Jurkat, Clone E6-1 (cell line): ENCODE results near the gene NT5C.
"Not testable (repeated sequence)": the region's sequence is repeated elsewhere in the genome, so short reads cannot be mapped to it uniquely, and the experiment has no call there.

ENCODE experiments used
- DNase-seq: peaks from one replicate; pipeline ENCODE4 v3.0.0-alpha.2; 2011; ENCODE audit warnings: low read depth, low spot score
- H3K4me3 ChIP-seq: 2 replicates; pipeline ENCODE4 v1.5.1; 2011; ENCODE audit warnings: mild to moderate bottlenecking, low read length, control low read depth, moderate library complexity

The NT5C gene

GRCh38 chr17:75147878-75148546, 16.5 kb upstream of the NT5C start:
- no peak for DNase-seq

GRCh38 chr17:75146592-75146991, 15.1 kb upstream of the NT5C start:
- no peak overlapping the region for H3K4me3 ChIP-seq
- DNase-seq = no peak

More at GRCh38 chr17:75147878-75148546, 16.5 kb upstream of the NT5C start:
- H3K4me3 ChIP-seq = no peak overlapping the region

GRCh38 chr17:75144816-75145512, 13.4 kb upstream of the NT5C start:
- H3K4me3 ChIP-seq = no peak overlapping the region
- DNase-seq = no peak

- H3K4me3 ChIP-seq = no peak overlapping the region
- DNase-seq = no peak
Measured at GRCh38 chr17:75142236-75142971, 10.9 kb upstream of the NT5C start.

DNA sequence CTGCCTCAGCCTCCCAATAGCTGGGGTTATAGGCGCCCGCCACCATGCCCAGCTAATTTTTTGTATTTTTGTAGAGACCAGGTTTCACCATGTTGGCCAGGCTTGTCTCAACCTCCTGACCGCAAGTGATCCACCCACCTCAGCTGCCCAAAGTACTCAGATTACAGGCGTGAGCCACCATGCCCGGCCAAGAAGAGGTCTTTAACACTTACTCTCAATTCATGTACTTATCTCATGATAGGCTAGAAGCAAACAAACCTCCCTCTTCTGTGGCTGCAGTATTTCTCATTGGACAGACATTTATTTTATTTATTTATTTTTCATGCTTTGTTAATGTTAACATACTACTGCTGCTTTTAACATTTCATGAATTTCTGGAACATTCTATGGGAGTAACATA, 7.0 kb upstream of the NT5C start:
- no peak for DNase-seq
- no peak overlapping the region for H3K4me3 ChIP-seq

DNA sequence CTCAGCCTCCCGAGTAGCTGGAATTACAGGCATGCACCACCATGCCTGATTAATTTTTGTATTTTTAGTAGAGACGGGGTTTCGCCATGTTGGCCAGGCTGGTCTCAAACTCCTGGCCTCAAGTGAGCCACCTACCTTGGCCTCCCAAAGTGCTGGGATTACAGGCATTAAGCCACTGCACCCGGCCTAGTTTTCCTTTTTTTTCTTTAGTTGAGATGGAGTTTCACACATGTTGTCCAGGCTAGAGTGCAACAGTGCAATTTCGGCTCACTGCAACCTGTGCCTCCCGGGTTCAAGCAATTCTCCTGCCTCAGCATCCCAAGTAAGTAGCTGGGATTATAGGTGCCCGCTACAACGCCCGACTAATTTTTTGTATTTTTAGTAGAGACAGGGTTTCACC, 6.2 kb upstream of the NT5C start:
- not testable (repeated sequence) for DNase-seq, H3K4me3 ChIP-seq

DNA sequence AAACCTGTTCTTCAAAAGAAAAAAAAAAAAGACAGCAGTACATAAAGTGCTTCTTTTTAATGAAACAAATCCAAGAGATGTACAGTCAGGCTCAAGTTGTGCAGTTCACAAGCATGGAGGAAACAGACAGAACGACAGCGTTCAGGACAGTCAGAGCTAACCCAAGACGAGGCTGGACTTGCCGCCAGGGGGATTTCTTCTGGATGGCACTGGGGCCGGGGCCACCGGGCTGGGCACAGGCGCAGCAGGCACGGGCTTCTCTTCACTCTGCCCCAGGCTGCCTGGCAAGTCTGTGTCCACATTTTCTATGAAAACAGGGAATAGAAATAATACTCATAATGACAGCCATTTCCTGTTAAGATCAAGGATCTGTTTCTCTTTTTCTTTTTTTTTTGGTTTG, 4.4 kb upstream of the NT5C start:
- no peak for DNase-seq
- H3K4me3 ChIP-seq = no peak overlapping the region

GRCh38 chr17:75135452-75135851, 3.9 kb upstream of the NT5C start:
- H3K4me3 ChIP-seq = no peak overlapping the region
- no peak for DNase-seq

- not testable (repeated sequence) for H3K4me3 ChIP-seq, DNase-seq
Measured at GRCh38 chr17:75133607-75134347, 2.2 kb upstream of the NT5C start.

DNA sequence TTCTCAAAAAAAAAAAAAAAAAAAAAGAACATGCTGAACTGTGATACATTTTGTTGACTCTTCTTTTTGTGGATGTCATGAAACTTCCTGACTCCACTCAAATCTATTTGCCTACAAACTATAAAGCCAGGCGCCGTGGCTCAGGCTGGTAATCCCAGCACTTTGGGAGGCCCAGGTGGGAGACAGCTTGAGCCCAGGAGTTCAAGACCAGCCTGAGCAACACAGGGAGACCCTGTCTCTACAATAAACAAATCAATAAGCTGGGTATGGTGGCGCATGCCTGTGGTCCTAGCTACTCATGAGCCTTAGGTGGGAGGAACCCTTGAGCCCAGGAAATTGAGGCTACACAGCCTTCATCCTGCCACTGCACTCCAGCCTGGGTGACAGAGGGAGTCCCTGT, 1.5 kb upstream of the NT5C start:
- no peak overlapping the region for H3K4me3 ChIP-seq
- no peak for DNase-seq

GRCh38 chr17:75132018-75133000, 767 bp upstream of the NT5C start:
- peak overlapping the region; percentile 74 for H3K4me3 ChIP-seq
- not testable (repeated sequence) for DNase-seq

DNA sequence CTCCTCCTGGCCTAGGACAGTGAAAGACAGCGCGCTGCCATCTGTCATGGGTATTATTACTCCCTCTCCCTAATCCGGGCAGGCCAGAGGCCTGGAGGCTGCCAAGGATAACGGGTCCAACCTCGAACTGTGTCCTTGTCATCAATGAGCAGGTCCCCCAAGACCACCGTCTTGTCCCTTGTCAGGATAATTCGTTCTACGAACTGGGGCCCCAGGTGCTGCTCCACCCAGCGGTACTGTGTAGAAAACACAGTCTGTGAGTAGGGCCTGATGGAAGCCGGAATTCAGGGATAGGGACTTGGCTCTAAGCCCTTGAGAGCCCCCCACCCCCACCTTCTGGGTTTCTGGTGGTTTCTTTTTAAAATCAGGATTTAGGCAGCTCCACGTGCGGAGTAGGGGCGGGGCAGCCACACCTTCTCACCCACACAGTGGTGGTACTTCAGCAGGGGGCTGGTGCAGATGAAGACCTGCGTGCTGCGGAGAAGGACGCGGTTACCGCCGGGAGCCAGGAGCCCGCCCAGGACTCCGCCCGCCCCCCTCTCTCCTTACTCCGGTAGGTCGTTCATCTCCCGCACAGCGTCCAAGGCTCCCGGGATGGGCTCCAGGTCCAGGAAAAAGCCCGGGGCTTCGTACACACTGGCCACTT, 787 bp downstream of the NT5C start:
- H3K4me3 ChIP-seq = peak overlapping the region; percentile 74
- DNase-seq = peak; percentile 67

DNA sequence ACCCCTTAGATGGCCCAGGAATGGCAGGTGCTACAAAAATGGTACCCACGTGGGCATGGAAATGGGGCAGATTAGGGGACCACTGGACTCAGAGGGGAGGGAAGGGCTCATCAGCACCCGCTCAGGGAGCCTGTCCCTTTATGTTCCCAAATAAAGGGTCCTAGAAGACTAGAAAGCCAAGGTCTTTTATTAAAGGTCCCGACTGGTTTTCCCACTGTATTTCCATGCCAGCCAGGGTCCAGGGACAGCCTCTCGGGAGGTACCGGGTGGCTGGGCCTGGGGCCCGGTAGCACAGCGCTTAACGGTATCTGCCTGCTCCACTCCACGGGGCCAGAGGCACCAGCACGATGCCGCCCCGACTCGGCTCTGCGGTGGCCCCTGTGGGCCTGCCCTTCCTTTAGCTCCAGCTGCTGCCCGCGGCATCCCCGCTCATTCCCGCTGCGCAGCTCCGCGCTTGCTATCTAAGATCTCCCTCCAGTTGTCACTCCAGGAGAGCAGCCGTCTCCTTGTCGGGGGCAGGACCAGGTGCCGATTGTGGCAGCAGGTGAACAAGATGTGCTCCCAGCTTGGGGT, 1.4 kb downstream of the NT5C start:
- no peak for DNase-seq
- peak overlapping the region; percentile 74 for H3K4me3 ChIP-seq

GRCh38 chr17:75129576-75129975, 2.0 kb downstream of the NT5C start:
- H3K4me3 ChIP-seq = no peak overlapping the region
- DNase-seq = no peak

GRCh38 chr17:75128694-75129505, 2.6 kb downstream of the NT5C start:
- DNase-seq = no peak
- H3K4me3 ChIP-seq = no peak overlapping the region

GRCh38 chr17:75127936-75128335, 3.6 kb downstream of the NT5C start:
- not testable (repeated sequence) for DNase-seq, H3K4me3 ChIP-seq

DNA sequence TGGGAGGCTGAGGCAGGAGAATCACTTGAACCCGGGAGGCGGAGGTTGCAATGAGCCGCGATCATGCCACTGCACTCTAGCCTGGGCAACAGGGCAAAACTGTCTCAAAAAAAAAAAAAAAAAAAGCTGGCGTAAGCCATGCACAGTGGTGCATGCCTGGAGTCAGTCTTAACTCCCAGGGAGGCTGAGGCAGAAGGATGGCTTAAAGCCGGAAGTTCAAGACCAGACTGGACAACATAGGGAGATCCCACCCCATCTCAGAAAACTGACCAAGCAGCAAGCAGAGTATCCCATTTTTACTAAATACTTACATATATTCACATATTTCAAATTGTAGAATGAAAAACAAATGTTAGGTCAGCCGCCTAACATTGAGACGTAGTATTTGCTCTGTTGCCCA, 4.6 kb downstream of the NT5C start:
- DNase-seq = no peak
- H3K4me3 ChIP-seq = no peak overlapping the region
